Activated CD8-positive, alpha-beta T cell treated with anti-CD3 and anti-CD28 coated beads for 36 hours (primary cell): Measurements from ENCODE around the gene ZFYVE19. TPM values are rescaled to one million over a fixed set of nuclear protein-coding genes. Genes with fewer than 3 reads are reported as not detected.

ENCODE experiments used
- ATAC-seq: fragments of 200-7000 bp; cut with Tn5 transposase; one replicate; pipeline ENCODE4 v1.10.0; 2021; ENCODE audit warnings: mild to moderate bottlenecking, moderate library complexity
- CTCF ChIA-PET: fragments of 350-600 bp; sonication (Branson Sonifier 250); formaldehyde crosslinking; loops from one replicate; lab custom pipeline; 2021; ENCODE audit warnings: antibody characterized with exemption; lab: Charles Lee
- POLR2A ChIA-PET: fragments of 350-600 bp; sonication (Branson Sonifier 250); formaldehyde crosslinking; loops from one replicate; lab custom pipeline; 2021; ENCODE audit warnings: antibody characterized with exemption; lab: Charles Lee
- DNase-seq: peaks from one replicate; pipeline ENCODE4 v3.0.0-alpha.2; 2020
- H3K27ac Mint-ChIP-seq: one replicate; pipeline ENCODE4 v1.8.0; 2021; ENCODE audit warnings: mild to moderate bottlenecking, mixed read lengths
- H3K27me3 Mint-ChIP-seq: one replicate; pipeline ENCODE4 v1.8.0; 2021; ENCODE audit warnings: mixed read lengths
- H3K36me3 Mint-ChIP-seq: one replicate; pipeline ENCODE4 v1.8.0; 2021; ENCODE audit warnings: low read depth, mixed read lengths
- H3K4me1 Mint-ChIP-seq: one replicate; pipeline ENCODE4 v1.8.0; 2021; ENCODE audit warnings: low read depth, mixed read lengths
- H3K4me3 Mint-ChIP-seq: one replicate; pipeline ENCODE4 v1.8.0; 2021; ENCODE audit warnings: mild to moderate bottlenecking, moderate library complexity, mixed read lengths
- H3K9me3 Mint-ChIP-seq: one replicate; pipeline ENCODE4 v1.8.0; 2021; ENCODE audit warnings: mixed read lengths
- intact Hi-C: fragments of 100-400 bp; cut with micrococcal nuclease; formaldehyde crosslinking; loops from one replicate; pipeline ENCODE4 v1.10.0; 2022
- total RNA-seq, 2 experiments: library from RNA; stranded (reverse); gene quantifications; one replicate each; pipeline ENCODE4 v1.2.3, GENCODE V29; 2021
- TF ChIP-seq, protein P1 (sequence below): fragments of 200-600 bp; IDR thresholded peaks from one replicate; pipeline ENCODE4 v1.8.0; 2022; ENCODE audit warnings: antibody characterized with exemption, mild to moderate bottlenecking

ZFYVE19 gene
- total RNA-seq, 2 experiments from 2014 or later = 20.1 to 22.7 TPM

DNA sequence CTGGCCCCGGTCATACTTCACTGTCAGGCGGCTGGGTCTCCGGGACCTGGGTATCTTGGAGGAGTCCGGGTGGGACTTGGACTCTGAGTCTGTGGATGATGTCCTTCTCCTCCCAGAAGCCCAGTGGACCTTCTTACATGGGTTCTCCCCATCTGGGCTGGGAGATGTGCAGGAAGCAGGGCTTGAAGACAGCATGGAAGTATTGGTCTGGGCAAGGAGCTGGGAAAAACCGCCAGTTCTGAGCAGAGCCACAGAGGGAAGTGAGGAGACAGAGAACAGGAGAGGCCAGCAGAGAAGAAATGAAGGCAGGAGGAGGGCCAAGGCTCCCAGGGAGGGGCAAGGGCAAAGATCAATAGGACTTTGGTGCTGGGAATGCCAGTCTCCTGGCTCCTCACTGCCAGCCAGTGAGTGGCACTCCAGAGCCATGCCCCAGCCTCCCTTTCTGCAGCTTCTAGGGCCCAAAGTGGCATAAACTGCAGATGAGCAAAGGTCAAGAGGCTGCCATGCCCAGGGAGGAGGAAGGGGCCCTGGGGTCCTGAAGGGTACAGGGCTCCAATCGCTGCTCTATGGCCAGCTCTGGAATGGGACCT, 21.7 kb downstream of the ZFYVE19 start, which contains the start of gene PPP1R14D:
PPP1R14D (minus strand) TSS at position 262 of the 590 bp plus-strand sequence; CDS start at position 195, 67 bp downstream.
- peaks cover 1% of the 10 kb centered on the region for H3K27me3 Mint-ChIP-seq
- CTCF ChIA-PET = interaction anchor here (1.2 to 2.0 kb wide), 2 partner anchors 29 to 30 kb away, joined by 4 to 9 read pairs; no protein-coding TSS in a partner anchor

DNA sequence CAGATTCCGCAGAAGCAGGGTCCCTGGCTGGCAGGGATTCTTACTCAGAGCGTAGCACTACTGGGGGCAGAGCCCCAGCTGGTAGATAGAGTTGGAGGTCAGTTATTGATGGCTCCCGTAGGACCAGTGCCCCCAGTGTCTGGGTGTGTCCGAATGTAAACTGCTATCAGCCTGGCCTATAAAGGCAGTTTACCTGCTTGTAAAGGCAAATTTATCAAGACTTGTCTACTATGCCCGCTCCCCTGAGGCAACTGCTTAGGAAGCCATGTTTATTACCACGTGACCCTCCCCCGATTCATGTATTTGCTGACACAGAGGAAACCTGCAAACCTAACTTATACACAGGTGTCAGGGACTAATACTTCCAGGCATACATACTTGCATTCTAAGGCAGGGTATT, 22.2 kb downstream of the ZFYVE19 start:
- no peak for DNase-seq
- TF ChIP-seq, protein P1, sequence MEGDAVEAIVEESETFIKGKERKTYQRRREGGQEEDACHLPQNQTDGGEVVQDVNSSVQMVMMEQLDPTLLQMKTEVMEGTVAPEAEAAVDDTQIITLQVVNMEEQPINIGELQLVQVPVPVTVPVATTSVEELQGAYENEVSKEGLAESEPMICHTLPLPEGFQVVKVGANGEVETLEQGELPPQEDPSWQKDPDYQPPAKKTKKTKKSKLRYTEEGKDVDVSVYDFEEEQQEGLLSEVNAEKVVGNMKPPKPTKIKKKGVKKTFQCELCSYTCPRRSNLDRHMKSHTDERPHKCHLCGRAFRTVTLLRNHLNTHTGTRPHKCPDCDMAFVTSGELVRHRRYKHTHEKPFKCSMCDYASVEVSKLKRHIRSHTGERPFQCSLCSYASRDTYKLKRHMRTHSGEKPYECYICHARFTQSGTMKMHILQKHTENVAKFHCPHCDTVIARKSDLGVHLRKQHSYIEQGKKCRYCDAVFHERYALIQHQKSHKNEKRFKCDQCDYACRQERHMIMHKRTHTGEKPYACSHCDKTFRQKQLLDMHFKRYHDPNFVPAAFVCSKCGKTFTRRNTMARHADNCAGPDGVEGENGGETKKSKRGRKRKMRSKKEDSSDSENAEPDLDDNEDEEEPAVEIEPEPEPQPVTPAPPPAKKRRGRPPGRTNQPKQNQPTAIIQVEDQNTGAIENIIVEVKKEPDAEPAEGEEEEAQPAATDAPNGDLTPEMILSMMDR = no peak
- CTCF ChIA-PET = interaction anchor here (1.2 to 2.0 kb wide), 2 partner anchors 28 to 30 kb away, joined by 4 to 9 read pairs; no protein-coding TSS in a partner anchor

More for the DNA sequence above, 21.7 kb downstream of the ZFYVE19 start, which contains the start of gene PPP1R14D:
- intact Hi-C loops = no loop called here
- Mint-ChIP-seq H3K4me1 (no peaks in the 10 kb centered on the region), H3K4me3 (no peak within 1 kb of the TSS), H3K9me3 (no peaks in the 10 kb centered on the region), H3K36me3 (no peaks in the 10 kb centered on the region), H3K27ac (no peak within 1 kb of the TSS)
- ATAC-seq = no peak
- POLR2A ChIA-PET = interaction anchor here (0.6 to 1.3 kb wide), 2 partner anchors 9 to 522 kb away, joined by 3 read pairs; no protein-coding TSS in a partner anchor
- TF ChIP-seq, protein P1 = no peak
- DNase-seq = no peak

DNA sequence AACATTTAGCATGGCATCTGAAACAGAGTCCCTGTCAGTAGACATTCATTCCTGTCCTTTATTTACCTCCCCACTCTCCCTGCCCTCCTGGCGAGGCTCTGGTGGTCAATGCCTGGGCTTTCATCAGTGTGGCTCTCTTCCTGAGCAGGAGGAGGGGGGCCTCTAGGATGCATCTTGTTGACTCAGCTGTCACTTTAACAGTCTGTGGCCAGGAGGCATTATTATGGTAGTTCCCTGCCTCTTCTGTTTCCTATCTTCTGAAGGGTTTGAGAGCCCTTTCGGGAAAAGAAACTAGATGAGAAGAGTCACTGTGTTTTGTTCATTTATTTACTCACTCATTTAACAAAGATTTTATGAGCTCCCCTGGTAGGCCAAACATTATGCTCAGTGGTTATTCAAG, 24.0 kb downstream of the ZFYVE19 start:
- Mint-ChIP-seq H3K27me3 (peaks cover 1% of the 10 kb centered on the region), H3K9me3 (no peaks in the 10 kb centered on the region), H3K4me3 (no peak overlapping the region), H3K4me1 (no peaks in the 10 kb centered on the region), H3K36me3 (no peaks in the 10 kb centered on the region), H3K27ac (no peak overlapping the region)
- ChIA-PET CTCF (interaction anchor here (0.8 to 1.2 kb wide), 2 partner anchors 27 to 63 kb away, joined by 3 to 6 read pairs; partner anchors contain the start of gene VPS18), POLR2A (no interaction called here)
- ATAC-seq (no peak), DNase-seq (no peak)
- intact Hi-C loops = no loop called here
- TF ChIP-seq, protein P1 = no peak

More for the DNA sequence above, 22.2 kb downstream of the ZFYVE19 start:
- POLR2A ChIA-PET = interaction anchor here (0.6 to 1.3 kb wide), 2 partner anchors 9 to 521 kb away, joined by 3 read pairs; no protein-coding TSS in a partner anchor
- ATAC-seq = no peak
- Mint-ChIP-seq H3K4me1 (no peaks in the 10 kb centered on the region), H3K27ac (no peak overlapping the region), H3K4me3 (no peak overlapping the region), H3K36me3 (no peaks in the 10 kb centered on the region), H3K9me3 (no peaks in the 10 kb centered on the region), H3K27me3 (peaks cover 1% of the 10 kb centered on the region)
- intact Hi-C loops = no loop called here

DNA sequence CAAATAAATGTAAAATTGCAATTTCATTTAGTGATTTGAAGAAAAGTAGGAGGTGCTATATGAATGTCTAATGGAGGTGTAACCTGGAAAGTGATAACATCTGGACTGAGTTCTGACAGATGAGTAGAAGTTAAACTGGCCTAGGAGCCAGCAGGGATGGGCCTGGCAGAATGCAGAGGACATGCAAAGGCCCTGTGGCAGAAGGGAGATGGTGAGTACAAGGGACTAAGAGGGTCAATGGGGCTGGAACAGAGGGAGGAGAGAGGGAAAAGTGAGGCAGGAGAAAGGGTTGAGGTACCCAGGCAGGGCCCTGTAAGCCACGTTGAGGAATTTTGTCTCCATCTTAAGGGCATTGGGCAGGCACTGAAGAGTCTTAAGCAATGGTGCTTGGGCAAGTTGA, 25.0 kb downstream of the ZFYVE19 start:
- H3K27me3 Mint-ChIP-seq = peaks cover 1% of the 10 kb centered on the region
- no peaks in the 10 kb centered on the region for H3K4me1 Mint-ChIP-seq
- intact Hi-C loops = no loop called here
- TF ChIP-seq, protein P1 = no peak
- no peak overlapping the region for H3K27ac Mint-ChIP-seq
- ChIA-PET POLR2A (no interaction called here), CTCF (no interaction called here)
- H3K36me3 Mint-ChIP-seq = no peaks in the 10 kb centered on the region
- ATAC-seq (no peak), DNase-seq (no peak)
- no peak overlapping the region for H3K4me3 Mint-ChIP-seq
- no peaks in the 10 kb centered on the region for H3K9me3 Mint-ChIP-seq

DNA sequence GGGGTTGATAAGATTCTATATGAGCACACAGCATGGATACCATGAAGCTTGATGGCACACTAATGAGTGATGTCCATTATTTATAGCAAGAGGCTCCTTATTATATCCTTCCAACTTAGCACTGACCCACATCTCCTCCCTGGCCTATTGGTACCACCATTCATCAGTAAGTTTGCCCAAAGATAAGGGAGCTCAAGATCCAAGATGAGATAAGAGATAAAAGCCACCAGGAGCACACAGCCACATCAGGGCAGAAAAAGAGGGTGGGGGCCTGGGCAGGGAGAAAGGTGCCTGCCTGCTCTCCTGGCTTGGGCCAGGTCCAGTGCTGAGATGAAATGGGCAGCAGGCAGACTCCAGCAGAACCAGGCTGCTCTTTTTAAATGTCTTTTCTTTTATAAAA, 26.0 kb downstream of the ZFYVE19 start:
- H3K27ac Mint-ChIP-seq = no peak overlapping the region
- POLR2A ChIA-PET = interaction anchor here (0.6 to 1.0 kb wide), 2 partner anchors 14 to 25 kb away, joined by 3 to 4 read pairs; partner anchors contain the start of gene DNAJC17

More for the DNA sequence above, 26.0 kb downstream of the ZFYVE19 start:
- Mint-ChIP-seq H3K27me3 (peaks cover 1% of the 10 kb centered on the region), H3K36me3 (no peaks in the 10 kb centered on the region), H3K4me1 (no peaks in the 10 kb centered on the region), H3K9me3 (no peaks in the 10 kb centered on the region), H3K4me3 (no peak overlapping the region)
- intact Hi-C loops = no loop called here
- DNase-seq (no peak), ATAC-seq (no peak)
- TF ChIP-seq, protein P1 = no peak
- CTCF ChIA-PET = interaction anchor here (0.6 to 1.5 kb wide), 3 partner anchors 14 to 71 kb away, joined by 3 to 6 read pairs (median 3); no protein-coding TSS in a partner anchor
